GM18507 (cell line): Measurements from ENCODE around the gene RUNX1.

ENCODE experiments used
- DNase-seq: peaks from one replicate; pipeline ENCODE4 v3.0.0; 2011; ENCODE audit warnings: low read depth; ENCODE audit not compliant: insufficient read length; ENCODE audit errors: extremely low spot score
- FAIRE-seq: peaks from 2 replicates; lab custom pipeline; 2011; peaks lifted over from hg19 to GRCh38; lab: Jason Lieb, UNC

RUNX1 gene

GRCh38 chr21:34850166-34850690, 198.9 kb downstream of the RUNX1 start:
- FAIRE-seq (no peak), DNase-seq (no peak)

GRCh38 chr21:34846601-34847112, 202.4 kb downstream of the RUNX1 start:
- no peak for DNase-seq

GRCh38 chr21:34845521-34846451, 203.3 kb downstream of the RUNX1 start:
- FAIRE-seq (peak; percentile 76), DNase-seq (peak; percentile 33)

More at GRCh38 chr21:34846601-34847112, 202.4 kb downstream of the RUNX1 start:
- no peak for FAIRE-seq

DNA sequence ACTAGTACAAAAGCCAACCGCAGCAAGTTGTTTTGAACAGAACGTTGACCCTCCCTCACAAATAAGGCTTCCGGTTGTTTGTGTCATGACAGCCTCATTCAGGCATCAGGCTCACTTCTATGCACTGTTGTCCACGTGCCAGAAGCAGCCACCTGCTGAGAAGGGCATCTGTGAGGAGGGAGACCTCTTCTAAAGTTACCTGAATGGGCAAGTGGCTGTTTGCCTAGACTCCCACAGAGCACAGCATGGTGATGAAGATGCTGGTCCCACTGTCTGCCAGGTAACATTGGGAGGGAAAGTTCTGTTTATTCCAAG, 204.2 kb downstream of the RUNX1 start:
- no peak for DNase-seq

DNA sequence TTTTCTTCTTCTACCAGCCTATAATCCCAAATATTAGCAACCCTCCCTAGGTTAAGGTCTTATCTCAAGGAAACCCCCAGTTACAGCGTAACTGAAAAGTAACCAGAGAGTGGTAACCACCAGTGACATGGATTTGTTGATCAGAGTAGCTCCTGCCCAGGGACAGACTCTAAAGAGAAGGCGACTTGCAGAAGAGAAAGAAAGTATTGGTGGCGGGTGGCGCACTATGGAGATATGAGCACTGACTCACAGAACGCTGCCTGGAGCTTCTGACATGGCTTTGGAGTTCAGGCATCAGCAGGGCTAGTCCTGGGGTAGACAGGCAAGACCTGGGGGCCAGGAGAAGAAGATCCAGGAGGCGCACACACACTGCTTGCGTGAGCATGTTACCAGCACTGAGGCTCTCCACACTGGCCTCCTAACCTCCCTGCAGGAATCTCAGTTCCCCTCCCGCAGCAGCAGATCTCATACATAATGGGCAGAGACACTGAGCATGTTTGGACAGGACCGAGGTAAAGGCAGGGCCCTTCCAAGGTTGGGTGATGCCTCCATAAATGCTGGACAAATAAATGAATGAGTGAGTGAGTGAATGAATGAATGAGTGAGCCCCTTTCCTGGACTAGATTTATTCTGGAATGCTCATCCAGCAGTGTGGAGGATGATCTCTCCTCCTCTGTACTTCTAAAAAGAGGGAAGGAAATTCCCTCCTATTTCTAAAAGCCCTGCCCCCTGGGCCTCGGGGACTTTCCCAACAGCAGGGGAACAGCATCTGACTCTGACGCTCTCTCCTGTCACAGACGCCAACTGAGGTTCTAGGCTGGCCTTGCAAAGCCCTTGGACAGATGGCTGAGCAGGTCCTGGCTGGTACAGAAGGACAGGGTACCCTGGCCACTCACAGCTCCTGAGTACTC, 204.8 kb downstream of the RUNX1 start:
- no peak for DNase-seq
- no peak for FAIRE-seq

More for the DNA sequence above, 204.2 kb downstream of the RUNX1 start:
- FAIRE-seq, result no peak

GRCh38 chr21:34843562-34843961, 205.5 kb downstream of the RUNX1 start:
- DNase-seq (no peak), FAIRE-seq (no peak)

DNA sequence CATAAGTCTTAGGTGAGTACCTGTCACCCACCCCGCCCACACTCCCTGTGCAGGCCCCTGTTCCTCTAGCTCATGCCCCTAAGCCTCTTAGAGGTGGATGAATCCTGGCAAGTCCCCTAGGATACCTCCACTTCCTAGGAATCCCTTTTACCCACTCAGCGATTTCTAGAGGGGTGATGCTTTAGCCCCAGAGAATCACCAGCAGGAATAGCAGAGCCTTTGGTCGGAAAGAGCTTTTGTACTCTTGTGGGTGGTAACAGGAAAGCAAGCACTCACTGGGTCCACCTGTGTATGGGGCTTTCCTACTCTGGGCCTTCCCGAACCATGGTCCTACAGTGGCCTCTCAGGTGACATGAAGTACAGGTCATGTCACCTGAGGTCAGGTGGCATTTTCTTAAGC, 207.9 kb downstream of the RUNX1 start:
- no peak for FAIRE-seq
- no peak for DNase-seq

GRCh38 chr21:34840693-34841092, 208.4 kb downstream of the RUNX1 start:
- DNase-seq (no peak), FAIRE-seq (no peak)

GRCh38 chr21:34838956-34839820, 209.9 kb downstream of the RUNX1 start:
- FAIRE-seq (no peak), DNase-seq (no peak)

DNA sequence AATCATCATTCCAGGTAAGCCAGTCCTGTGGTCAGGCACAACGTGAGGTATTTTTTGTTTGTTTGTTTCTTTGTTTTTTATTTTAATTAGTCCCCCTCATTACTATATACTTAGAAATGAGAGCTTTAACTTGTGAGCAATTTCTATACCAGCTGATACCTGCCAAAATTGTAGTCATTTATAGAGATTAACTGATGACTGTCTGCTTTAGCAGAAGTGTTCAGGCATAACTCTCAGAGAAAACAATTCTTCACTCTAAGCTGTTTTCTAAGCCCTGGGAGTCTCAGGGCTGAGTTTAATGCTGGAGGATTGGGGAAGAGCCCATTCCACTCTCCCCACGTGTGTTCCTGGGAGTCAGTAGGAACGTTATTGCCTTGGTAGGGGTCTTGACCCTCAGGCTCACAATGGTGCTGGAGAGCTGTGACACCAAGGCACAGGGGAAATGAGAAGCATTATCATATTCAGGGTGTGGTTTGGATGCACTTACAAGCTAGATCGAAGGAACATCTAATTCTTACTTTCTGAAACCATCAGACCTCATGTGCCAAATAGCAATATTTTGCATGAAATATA, 212.1 kb downstream of the RUNX1 start:
- FAIRE-seq, result no peak
- DNase-seq, result no peak

- no peak for DNase-seq
- no peak for FAIRE-seq
Measured at GRCh38 chr21:34836103-34836932, 212.8 kb downstream of the RUNX1 start.

DNA sequence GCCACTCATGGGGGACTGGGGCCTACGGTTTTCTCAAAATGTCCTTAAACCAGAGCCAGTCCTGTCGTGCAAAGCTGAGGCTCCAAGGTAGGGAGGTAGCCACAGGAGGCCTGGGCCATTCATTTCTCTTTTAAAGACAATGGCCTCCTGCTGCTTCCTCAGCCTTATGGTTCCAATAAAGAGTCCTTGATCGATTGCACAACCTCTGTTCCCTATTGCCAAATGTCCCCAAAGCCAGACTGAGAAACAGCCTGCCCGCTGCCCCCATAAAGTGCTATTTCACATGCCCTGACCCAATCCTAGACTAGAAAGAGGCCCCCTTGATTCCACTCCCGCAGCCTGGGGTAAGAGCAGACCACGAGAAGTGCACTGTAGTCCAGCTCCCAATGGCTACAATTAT, 213.6 kb downstream of the RUNX1 start:
- no peak for FAIRE-seq
- no peak for DNase-seq

DNA sequence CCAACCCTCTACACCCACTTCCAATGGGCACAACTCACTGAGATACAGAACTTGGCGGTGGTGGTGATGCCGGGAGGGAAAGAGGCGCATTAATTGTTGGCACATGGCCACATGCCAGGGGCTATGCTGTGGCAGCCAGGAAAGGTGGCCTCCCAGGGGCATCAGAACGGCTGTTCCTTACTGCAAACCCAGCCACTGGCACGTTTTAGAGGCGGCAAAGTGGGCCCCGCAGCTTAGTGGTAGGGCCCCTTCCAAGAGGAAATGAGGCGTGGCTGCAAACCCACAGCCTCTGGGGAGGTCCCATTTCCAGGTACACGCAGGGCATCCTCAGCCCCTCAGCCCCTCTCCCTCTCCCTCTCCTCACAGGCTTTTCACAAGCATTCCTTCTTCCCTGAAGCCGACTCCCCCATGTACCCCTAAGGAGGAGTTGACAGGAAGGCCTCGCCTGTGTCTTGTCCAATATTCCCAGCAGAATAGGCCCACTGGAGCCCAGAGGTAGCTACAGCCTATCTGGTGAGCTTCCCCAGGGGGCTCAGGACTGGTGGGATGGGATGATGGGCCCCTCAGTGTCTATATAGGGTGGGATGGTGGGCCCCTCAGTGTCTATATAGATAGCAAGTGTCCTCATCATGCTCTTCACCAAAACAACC, 214.1 kb downstream of the RUNX1 start:
- no peak for DNase-seq
- no peak for FAIRE-seq

GRCh38 chr21:34834290-34834689, 214.8 kb downstream of the RUNX1 start:
- DNase-seq (no peak), FAIRE-seq (no peak)

GRCh38 chr21:34833465-34833864, 215.6 kb downstream of the RUNX1 start:
- FAIRE-seq, result no peak
- no peak for DNase-seq

- DNase-seq, result no peak
Measured at GRCh38 chr21:34830386-34831170, 218.5 kb downstream of the RUNX1 start.

More at GRCh38 chr21:34830386-34831170, 218.5 kb downstream of the RUNX1 start:
- no peak for FAIRE-seq
